Measurements from ENCODE around the gene SHANK3.

The SHANK3 gene

GRCh38 chr22:50672471-50673230 lies at the start of gene SHANK3:
TSS of gene SHANK3 (plus strand) at chr22:50672823.
- TF ChIP-seq CTCF (IDR thresholded peaks at IDR 0.05; ENCODE audit: control insufficient read depth, insufficient read depth, low read depth, low read length, missing control alignments), result no peak
- no peak within 1 kb of the TSS for H3K4me3 ChIP-seq (ENCODE audit: control insufficient read depth, low read depth, low read length)
- DNase-seq (ENCODE audit: low read depth), result no peak

- no peak overlapping the region for H3K4me3 ChIP-seq (ENCODE audit: control insufficient read depth, low read depth, low read length)
- no peak for DNase-seq (ENCODE audit: low read depth)
- TF ChIP-seq CTCF (IDR thresholded peaks at IDR 0.05; ENCODE audit: control insufficient read depth, insufficient read depth, low read depth, low read length, missing control alignments), result no peak
Measured at GRCh38 chr22:50624347-50625130, 48.1 kb upstream of the SHANK3 start.

GRCh38 chr22:50625131-50625567 lies 47.5 kb upstream of the SHANK3 start:
- no peak for TF ChIP-seq CTCF (IDR thresholded peaks at IDR 0.05; ENCODE audit: control insufficient read depth, insufficient read depth, low read depth, low read length, missing control alignments)
- no peak overlapping the region for H3K4me3 ChIP-seq (ENCODE audit: control insufficient read depth, low read depth, low read length)
- DNase-seq (ENCODE audit: low read depth), result no peak

- no peak overlapping the region for H3K4me3 ChIP-seq (ENCODE audit: control insufficient read depth, low read depth, low read length)
- no peak for DNase-seq (ENCODE audit: low read depth)
- TF ChIP-seq CTCF (IDR thresholded peaks at IDR 0.05; ENCODE audit: control insufficient read depth, insufficient read depth, low read depth, low read length, missing control alignments), result no peak
Measured at GRCh38 chr22:50625568-50626313, 46.9 kb upstream of the SHANK3 start.

- peak; percentile 2 for TF ChIP-seq CTCF (IDR thresholded peaks at IDR 0.05; ENCODE audit: control insufficient read depth, insufficient read depth, low read depth, low read length, missing control alignments)
- no peak overlapping the region for H3K4me3 ChIP-seq (ENCODE audit: control insufficient read depth, low read depth, low read length)
- DNase-seq (ENCODE audit: low read depth), result no peak
Measured at GRCh38 chr22:50626314-50626849, 46.2 kb upstream of the SHANK3 start.
